Heart left ventricle (tissue), 13 donors: ENCODE data around the gene MORC1.

Experiments
- POLR2A ChIP-seq, 2 donors: fragments of 450-650 bp; IDR thresholded peaks; one replicate each; pipeline ENCODE4 v1.6.1; 2017; ENCODE audit warnings: antibody characterized with exemption in 2 of 2, mild to moderate bottlenecking in 2 of 2, moderate library complexity in 2 of 2
- TF ChIP-seq, protein P1 (sequence below), 12 donors: fragments of 200-600 bp; sonication (generic) in 4 of 12; IDR thresholded peaks; one replicate each; pipeline versions ENCODE4 v1.5.0 to v1.8.0; 2018 to 2022; ENCODE audit warnings: antibody characterized with exemption in 12 of 12, mild to moderate bottlenecking in 5 of 12
- donor health status: ischemic (EF 13 %, LVEDD 7.1; RV severe dilation, severe dysfunction).
- donor health status: DM: no; HTN: yes; CAD: no.
- donor health status: DM: no; HTN: no; CAD: no.
- donor health status: ischemic (EF 25% LVEDD 6.9; RV normal size, moderate dysfunction).
- donor health status: ischemic (EF 25% LVEDD 5.7; RV mildly dilated, moderate dysfunction).
- donor health status: ischemic (EF 35%, LVEDD 5.7; RV mildly dilated, moderate dysfunction).
- donor health status: nonischemic (EF 11% LVEDD 7.7; RV severe dilation, severe dysfunction).
- donor health status: DM: yes; HTN: yes; CAD: no.
- donor health status: PGD.
- donor health status: ischemic (EF 29% LVEDD 5.4; RV normal size, mild dysfunction).
- donor health status: nonischemic (EF 23%, LVEDD 6.1; RV moderate dilation, normal function).

DNA sequence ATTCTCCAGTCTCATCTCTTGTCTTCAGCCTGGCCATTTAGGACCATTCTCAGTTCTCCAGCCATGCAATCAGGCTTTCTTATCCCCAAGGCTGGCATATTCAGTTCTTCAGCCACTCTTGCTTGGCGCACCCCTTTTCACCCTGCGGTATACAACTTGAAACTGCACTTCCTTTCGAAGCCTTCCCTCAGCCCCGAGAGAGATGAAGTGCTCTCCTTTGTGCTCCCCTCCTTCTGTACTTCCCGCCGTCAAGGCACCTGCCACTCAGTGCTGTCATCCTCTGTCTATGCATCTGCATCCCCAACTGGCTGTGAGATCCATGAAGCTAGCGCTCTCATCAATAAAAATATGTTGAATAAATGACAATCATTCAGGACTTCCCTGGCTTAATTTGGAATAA lies 45.7 kb downstream of the MORC1 start:
- TF ChIP-seq, protein P1, sequence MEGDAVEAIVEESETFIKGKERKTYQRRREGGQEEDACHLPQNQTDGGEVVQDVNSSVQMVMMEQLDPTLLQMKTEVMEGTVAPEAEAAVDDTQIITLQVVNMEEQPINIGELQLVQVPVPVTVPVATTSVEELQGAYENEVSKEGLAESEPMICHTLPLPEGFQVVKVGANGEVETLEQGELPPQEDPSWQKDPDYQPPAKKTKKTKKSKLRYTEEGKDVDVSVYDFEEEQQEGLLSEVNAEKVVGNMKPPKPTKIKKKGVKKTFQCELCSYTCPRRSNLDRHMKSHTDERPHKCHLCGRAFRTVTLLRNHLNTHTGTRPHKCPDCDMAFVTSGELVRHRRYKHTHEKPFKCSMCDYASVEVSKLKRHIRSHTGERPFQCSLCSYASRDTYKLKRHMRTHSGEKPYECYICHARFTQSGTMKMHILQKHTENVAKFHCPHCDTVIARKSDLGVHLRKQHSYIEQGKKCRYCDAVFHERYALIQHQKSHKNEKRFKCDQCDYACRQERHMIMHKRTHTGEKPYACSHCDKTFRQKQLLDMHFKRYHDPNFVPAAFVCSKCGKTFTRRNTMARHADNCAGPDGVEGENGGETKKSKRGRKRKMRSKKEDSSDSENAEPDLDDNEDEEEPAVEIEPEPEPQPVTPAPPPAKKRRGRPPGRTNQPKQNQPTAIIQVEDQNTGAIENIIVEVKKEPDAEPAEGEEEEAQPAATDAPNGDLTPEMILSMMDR (IDR thresholded peaks at IDR 0.05), result no peak
- no peak for TF ChIP-seq POLR2A (IDR thresholded peaks at IDR 0.05)
